ENCODE data around the gene ENTPD7. TPM values are rescaled to one million over a fixed set of nuclear protein-coding genes. Genes with fewer than 3 reads are reported as not detected.

The ENTPD7 gene
- total and polyA plus RNA-seq, 7 donors: 0.35 to 3.3 (median 1.2) TPM

DNA sequence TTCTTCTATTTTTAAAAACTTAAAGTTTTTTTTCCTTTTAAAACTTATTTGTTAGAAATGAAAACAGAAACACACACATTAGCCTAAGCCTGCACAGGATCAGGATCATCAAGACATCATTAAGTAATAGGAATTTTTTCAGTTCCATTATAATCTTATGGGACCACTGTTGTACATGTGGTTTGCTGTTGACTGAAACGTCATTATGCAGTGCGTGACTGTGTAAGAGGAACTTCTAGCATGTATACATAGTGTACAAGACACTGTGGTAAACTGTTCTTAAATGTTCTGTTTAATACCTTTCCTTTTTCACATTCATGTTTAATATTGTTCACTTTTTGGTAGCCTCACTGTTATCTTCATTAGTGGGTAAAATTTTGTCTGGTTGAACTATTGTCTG, 12.1 kb downstream of the ENTPD7 start:
- Histone ChIP-seq H3K9me3 (no peaks in the 10 kb centered on the region), H3K36me3 (ENCODE audit: insufficient read depth in 1 of 2, low read depth in 1 of 2) (no peaks in the 10 kb centered on the region), H3K4me1 (no peaks in the 10 kb centered on the region), H3K27ac (no peak overlapping the region), H3K27me3 (ENCODE audit: insufficient read depth in 3 of 3, low read length in 2 of 3) (no peaks in the 10 kb centered on the region), H3K4me3 (no peak overlapping the region)
- intact Hi-C loops (cut with DNase I): no loop called here
- TF ChIP-seq, protein P1, sequence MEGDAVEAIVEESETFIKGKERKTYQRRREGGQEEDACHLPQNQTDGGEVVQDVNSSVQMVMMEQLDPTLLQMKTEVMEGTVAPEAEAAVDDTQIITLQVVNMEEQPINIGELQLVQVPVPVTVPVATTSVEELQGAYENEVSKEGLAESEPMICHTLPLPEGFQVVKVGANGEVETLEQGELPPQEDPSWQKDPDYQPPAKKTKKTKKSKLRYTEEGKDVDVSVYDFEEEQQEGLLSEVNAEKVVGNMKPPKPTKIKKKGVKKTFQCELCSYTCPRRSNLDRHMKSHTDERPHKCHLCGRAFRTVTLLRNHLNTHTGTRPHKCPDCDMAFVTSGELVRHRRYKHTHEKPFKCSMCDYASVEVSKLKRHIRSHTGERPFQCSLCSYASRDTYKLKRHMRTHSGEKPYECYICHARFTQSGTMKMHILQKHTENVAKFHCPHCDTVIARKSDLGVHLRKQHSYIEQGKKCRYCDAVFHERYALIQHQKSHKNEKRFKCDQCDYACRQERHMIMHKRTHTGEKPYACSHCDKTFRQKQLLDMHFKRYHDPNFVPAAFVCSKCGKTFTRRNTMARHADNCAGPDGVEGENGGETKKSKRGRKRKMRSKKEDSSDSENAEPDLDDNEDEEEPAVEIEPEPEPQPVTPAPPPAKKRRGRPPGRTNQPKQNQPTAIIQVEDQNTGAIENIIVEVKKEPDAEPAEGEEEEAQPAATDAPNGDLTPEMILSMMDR (IDR thresholded peaks at IDR 0.05): no peak
- WGBS, 3 donors: 85 to 88% (median 85%) methylated on average over 2 of the region's 2 CpGs
- DNase-seq: no peak
- no peak for ATAC-seq

- no peaks in the 10 kb centered on the region for H3K9me3 ChIP-seq
- no peak overlapping the region for H3K27ac ChIP-seq
- H3K27me3 ChIP-seq (ENCODE audit: insufficient read depth in 3 of 3, low read length in 2 of 3): no peaks in the 10 kb centered on the region
- intact Hi-C loops (cut with DNase I): no loop called here
- ATAC-seq (no peak), DNase-seq (no peak)
- H3K4me3 ChIP-seq: no peak overlapping the region
- H3K4me1 ChIP-seq: no peaks in the 10 kb centered on the region
- 92 to 99% (median 97%) methylated on average over 2 of the region's 2 CpGs for WGBS, 3 donors
- no peaks in the 10 kb centered on the region for H3K36me3 ChIP-seq (ENCODE audit: insufficient read depth in 1 of 2, low read depth in 1 of 2)
- TF ChIP-seq, protein P1 (IDR thresholded peaks at IDR 0.05): no peak
Observed at GRCh38 chr10:99672884-99673283, 13.6 kb downstream of the ENTPD7 start.

DNA sequence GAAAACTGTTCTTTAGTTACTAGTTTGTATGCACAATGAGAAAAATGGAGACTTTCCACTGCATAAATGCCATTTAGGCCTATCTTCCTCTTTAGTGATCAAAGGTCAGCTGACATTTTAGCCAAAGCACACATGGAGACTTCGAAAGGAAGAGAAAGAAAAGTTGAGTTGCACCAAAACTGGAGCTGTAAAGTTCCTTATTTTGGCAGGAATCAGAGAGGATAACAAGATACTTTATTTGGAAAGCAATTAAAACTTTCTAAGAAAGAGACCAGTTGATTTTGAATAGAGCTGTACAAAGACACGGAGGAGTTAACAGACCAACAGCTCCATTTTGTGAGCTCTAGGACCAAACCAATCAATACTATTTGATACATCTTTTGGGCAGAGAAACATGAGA, 14.2 kb downstream of the ENTPD7 start:
- DNase-seq (no peak), ATAC-seq (no peak)
- H3K4me3 ChIP-seq: no peak overlapping the region
- no peaks in the 10 kb centered on the region for H3K9me3 ChIP-seq
- no peaks in the 10 kb centered on the region for H3K36me3 ChIP-seq (ENCODE audit: insufficient read depth in 1 of 2, low read depth in 1 of 2)
- TF ChIP-seq, protein P1 (IDR thresholded peaks at IDR 0.05): no peak
- H3K4me1 ChIP-seq: no peaks in the 10 kb centered on the region
- H3K27ac ChIP-seq: no peak overlapping the region
- WGBS, 3 donors: 45 to 95% (median 46%) methylated on average over 2 of the region's 2 CpGs
- intact Hi-C loops (cut with DNase I): no loop called here
- H3K27me3 ChIP-seq (ENCODE audit: insufficient read depth in 3 of 3, low read length in 2 of 3): no peaks in the 10 kb centered on the region

DNA sequence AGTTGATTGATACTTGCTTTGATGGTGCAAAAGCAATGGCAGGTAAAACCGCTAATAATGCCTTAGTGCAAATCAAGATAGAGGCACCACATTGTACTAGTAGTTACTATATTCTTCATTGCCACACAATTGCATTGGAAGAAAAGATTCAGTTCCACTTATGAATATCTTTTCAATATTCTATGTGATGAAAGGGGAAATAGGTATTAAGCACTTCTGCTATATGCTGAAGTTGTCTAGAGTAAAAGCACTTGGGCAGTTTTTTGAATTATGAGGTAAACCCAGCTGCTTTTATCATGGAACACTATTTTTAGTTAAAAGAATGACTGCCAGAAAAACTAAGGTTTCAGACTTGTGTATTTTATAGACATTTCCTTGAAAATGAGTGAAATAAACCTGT, 15.5 kb downstream of the ENTPD7 start:
- DNase-seq (no peak), ATAC-seq (no peak)
- TF ChIP-seq, protein P1 (IDR thresholded peaks at IDR 0.05): no peak
- Histone ChIP-seq H3K4me1 (no peaks in the 10 kb centered on the region), H3K27me3 (ENCODE audit: insufficient read depth in 3 of 3, low read length in 2 of 3) (no peaks in the 10 kb centered on the region), H3K36me3 (ENCODE audit: insufficient read depth in 1 of 2, low read depth in 1 of 2) (peaks cover 5 to 6% of the 10 kb centered on the region in 2 donors), H3K9me3 (no peaks in the 10 kb centered on the region), H3K27ac (no peak overlapping the region), H3K4me3 (no peak overlapping the region)
- intact Hi-C loops (cut with DNase I): no loop called here
- WGBS, 3 donors: 92 to 98% (median 92%) methylated on average over 1 of the region's 1 CpG

GRCh38 chr10:99676426-99676825, 17.1 kb downstream of the ENTPD7 start:
- ATAC-seq (no peak), DNase-seq (no peak)
- TF ChIP-seq, protein P1 (IDR thresholded peaks at IDR 0.05): no peak
- H3K4me3 ChIP-seq: no peak overlapping the region
- peaks cover 6% of the 10 kb centered on the region for H3K4me1 ChIP-seq
- H3K9me3 ChIP-seq: no peaks in the 10 kb centered on the region
- intact Hi-C loops (cut with DNase I): no loop called here
- H3K36me3 ChIP-seq (ENCODE audit: insufficient read depth in 1 of 2, low read depth in 1 of 2): peaks cover 5 to 13% of the 10 kb centered on the region in 2 donors
- H3K27ac ChIP-seq: no peak overlapping the region
- H3K27me3 ChIP-seq (ENCODE audit: insufficient read depth in 3 of 3, low read length in 2 of 3): no peaks in the 10 kb centered on the region

All from psoas muscle (tissue), 8 donors.